HepG2 (cell line): ENCODE data around the gene SDF2. TPM values are rescaled to one million over a fixed set of nuclear protein-coding genes. Genes with fewer than 3 reads are reported as not detected.

ENCODE experiments used
- ARNT2 ChIP-seq: sonication (generic); formaldehyde crosslinking; IDR thresholded peaks from 2 replicates; pipeline ENCODE4 v1.8.0; 2022; ENCODE audit warnings: mild to moderate bottlenecking, low read depth, missing genetic modification reagents, moderate library complexity
- BORCS8-MEF2B ChIP-seq: sonication (generic); formaldehyde crosslinking; IDR thresholded peaks from 2 replicates; pipeline ENCODE4 v1.8.0; 2022; ENCODE audit warnings: mild to moderate bottlenecking, missing genetic modification reagents
- CEBPB ChIP-seq: IDR thresholded peaks from 2 replicates; pipeline ENCODE4 v1.6.1; 2011; ENCODE audit warnings: low read depth, low read length, improper control_type of control experiment, borderline replicate concordance
- FOXO1 ChIP-seq: sonication (generic); formaldehyde crosslinking; IDR thresholded peaks from 2 replicates; pipeline ENCODE4 v1.4.0; 2020; ENCODE audit warnings: missing genetic modification reagents
- HMGXB4 ChIP-seq, 2 experiments: sonication (generic) in 1 of 2; formaldehyde crosslinking in 1 of 2; IDR thresholded peaks; 2 replicates each; pipeline versions ENCODE4 v1.4.0 to v1.6.1; 2018 to 2020; ENCODE audit warnings: missing genetic modification reagents in 2 of 2, borderline replicate concordance in 1 of 2, low read depth in 1 of 2, mild to moderate bottlenecking in 1 of 2, missing biosample characterization in 1 of 2
- KDM5B ChIP-seq: sonication (generic); formaldehyde crosslinking; IDR thresholded peaks from 2 replicates; pipeline ENCODE4 v1.4.0; 2020; ENCODE audit warnings: missing genetic modification reagents, mild to moderate bottlenecking, borderline replicate concordance
- NCOA1 ChIP-seq: sonication (generic); formaldehyde crosslinking; IDR thresholded peaks from 2 replicates; pipeline ENCODE4 v1.9.0; 2021; ENCODE audit warnings: missing genetic modification reagents
- PBX2 ChIP-seq: IDR thresholded peaks from 2 replicates; pipeline ENCODE4 v1.6.1; 2016; ENCODE audit warnings: control low read depth
- RFX1 ChIP-seq: fragments of 450-650 bp; IDR thresholded peaks from 2 replicates; pipeline ENCODE4 v1.6.1; 2017
- SAP130 ChIP-seq: IDR thresholded peaks from 2 replicates; pipeline ENCODE4 v1.6.1; 2016; ENCODE audit warnings: low read depth
- SMARCE1 ChIP-seq: fragments of 450-650 bp; IDR thresholded peaks from 2 replicates; pipeline ENCODE4 v1.6.1; 2017; ENCODE audit warnings: borderline replicate concordance
- SOX13 ChIP-seq, 3 experiments: fragments of 450-650 bp in 1 of 3; sonication (generic) in 1 of 3; formaldehyde crosslinking in 1 of 3; IDR thresholded peaks in 2 of 3; conservative IDR thresholded peaks in 1 of 3; 2 replicates each; pipeline versions ENCODE4 v1.5.0 to v1.6.1; 2016 to 2020; ENCODE audit warnings: antibody characterized with exemption in 1 of 3, mild to moderate bottlenecking in 1 of 3, missing compliant biosample characterization in 1 of 3, missing genetic modification reagents in 1 of 3, moderate library complexity in 1 of 3
- SUZ12 ChIP-seq: fragments of 150-350 bp; IDR thresholded peaks from 2 replicates; pipeline ENCODE4 v1.6.1; 2014; ENCODE audit warnings: low read depth, low read length
- TCF7L2 ChIP-seq: IDR thresholded peaks from 2 replicates; pipeline ENCODE4 v1.6.1; 2011; ENCODE audit warnings: mild to moderate bottlenecking, low read depth, low read length, moderate library complexity
- ZFP36L1 ChIP-seq: sonication (generic); formaldehyde crosslinking; IDR thresholded peaks from 2 replicates; pipeline ENCODE4 v1.8.0; 2022; ENCODE audit warnings: mild to moderate bottlenecking, missing genetic modification reagents, moderate library complexity
- ZGPAT ChIP-seq: IDR thresholded peaks from 2 replicates; pipeline ENCODE4 v1.6.1; 2016; ENCODE audit warnings: mild to moderate bottlenecking
- ZNF143 ChIP-seq: sonication (generic); formaldehyde crosslinking; IDR thresholded peaks from 2 replicates; pipeline ENCODE4 v1.4.0; 2020; ENCODE audit warnings: missing genetic modification reagents
- ZNF550 ChIP-seq: sonication (generic); formaldehyde crosslinking; IDR thresholded peaks from 2 replicates; pipeline ENCODE4 v1.4.0; 2020; ENCODE audit warnings: mild to moderate bottlenecking, missing genetic modification reagents, borderline replicate concordance
- ZNF639 ChIP-seq: conservative IDR thresholded peaks from 2 replicates; pipeline ENCODE4 v1.6.1; 2018; ENCODE audit warnings: missing genetic modification reagents
- ZNF749 ChIP-seq: sonication (generic); formaldehyde crosslinking; IDR thresholded peaks from 2 replicates; pipeline ENCODE4 v1.8.0; 2022; ENCODE audit warnings: mild to moderate bottlenecking, missing genetic modification reagents, moderate library complexity, borderline replicate concordance
- polyA plus RNA-seq, 8 experiments: library from polyadenylated mRNA; depleted of rRNA in 3 of 8; stranded (reverse) in 7 of 8; unstranded in 1 of 8; fragments of >200 nt; fragmentation: Illumina TruSeq in 4 of 8; extraction: Trizol in 4 of 8; gene quantifications; 2 replicates each; pipeline versions ENCODE4 v1.2.1 to v1.2.3, GENCODE V29; 2011 to 2016; ENCODE audit warnings: low read depth in 4 of 8, missing spikeins in 1 of 8, mixed read lengths in 1 of 8; ENCODE audit not compliant: insufficient read depth in 1 of 8
- total RNA-seq, 5 experiments: library from RNA; depleted of rRNA; stranded (reverse); fragments of >200 nt; fragmentation: Illumina TruSeq; extraction: Trizol; gene quantifications; 2 replicates each; pipeline ENCODE4 v1.2.3, GENCODE V29; 2016; ENCODE audit warnings: low read depth in 1 of 5

The SDF2 gene
- total and polyA plus RNA-seq, 2 of the 13 experiments (the other 11 are each of a cell fraction or from before 2014, with no cell fraction given), result 58.2 to 58.4 TPM

- TF ChIP-seq ZNF639 (CRISPR knock-in tag) (no peak), SAP130 (CRISPR knock-in tag) (peak; percentile 50; the same call in 1 of the 2 replicates), SOX13 (IDR thresholded peaks at IDR 0.05) (no peak), SOX13 (CRISPR knock-in tag; conservative IDR thresholded peaks at IDR 0.05 in 1 of 2, IDR thresholded peaks at IDR 0.05 in 1 of 2) (no peak), ZNF749 (CRISPR knock-in tag) (no peak), BORCS8-MEF2B (no peak), ZNF550 (CRISPR knock-in tag) (no peak), PBX2 (CRISPR knock-in tag) (no peak), SMARCE1 (no peak), ZGPAT (peak; percentile 36; the same call in 1 of the 2 replicates), HMGXB4 (CRISPR knock-in tag; IDR thresholded peaks at IDR 0.05; ENCODE audit: borderline replicate concordance in 1 of 2, low read depth in 1 of 2) (peak in 1 of 2 experiments; percentile 46; a peak in 1 of 4 replicates), ZNF143 (CRISPR knock-in tag) (no peak), CEBPB (no peak), SUZ12 (no peak), ARNT2 (CRISPR knock-in tag) (no peak), KDM5B (CRISPR knock-in tag) (no peak), NCOA1 (CRISPR knock-in tag) (no peak), TCF7L2 (no peak), ZFP36L1 (CRISPR knock-in tag) (no peak), FOXO1 (CRISPR knock-in tag) (no peak), RFX1 (no peak)
Observed at GRCh38 chr17:28643983-28644786, 17.5 kb downstream of the SDF2 start (continued).
